CD14-positive monocyte (primary cell): ENCODE measurements around the gene FTL. TPM values are rescaled to one million over a fixed set of nuclear protein-coding genes. Genes with fewer than 3 reads are reported as not detected.

Experiments used
- DNase-seq, 3 donors: peaks; one replicate each; pipeline ENCODE4 v3.0.0-alpha.2; 2011 to 2022
- H2AFZ ChIP-seq: 2 replicates; pipeline ENCODE4 v1.6.0; 2012; ENCODE audit warnings: mild to moderate bottlenecking, low read depth, low read length, inconsistent platforms; ENCODE audit not compliant: insufficient read depth, poor library complexity, severe bottlenecking
- H3K27ac ChIP-seq, 2 donors: 1 replicate in 1 of 2; 2 replicates in 1 of 2; pipeline ENCODE4 v1.5.1; 2012 to 2013; ENCODE audit warnings: low read length in 2 of 2, control low read depth in 1 of 2, inconsistent platforms in 1 of 2, low read depth in 1 of 2, mild to moderate bottlenecking in 1 of 2
- H3K27me3 ChIP-seq, 2 donors: one replicate each; pipeline versions ENCODE4 v1.6.0 to v1.6.1; 2011 to 2013; ENCODE audit warnings: low read length in 2 of 2; ENCODE audit not compliant: control insufficient read depth in 2 of 2, insufficient read depth in 2 of 2
- H3K36me3 ChIP-seq, 2 donors: replicated peaks in 1 of 2; 1 replicate in 1 of 2; 2 replicates in 1 of 2; pipeline versions ENCODE4 v1.5.1 to v1.6.1; 2012 to 2013; ENCODE audit warnings: low read length in 2 of 2, control low read depth in 1 of 2, inconsistent platforms in 1 of 2, mild to moderate bottlenecking in 1 of 2; ENCODE audit not compliant: insufficient read depth in 2 of 2, control insufficient read depth in 1 of 2
- H3K4me1 ChIP-seq, 2 donors: 1 replicate in 1 of 2; 2 replicates in 1 of 2; pipeline versions ENCODE4 v1.5.1 to v1.6.1; 2012 to 2013; ENCODE audit warnings: low read length in 2 of 2, control low read depth in 1 of 2, inconsistent platforms in 1 of 2, mild to moderate bottlenecking in 1 of 2, moderate library complexity in 1 of 2; ENCODE audit not compliant: insufficient read depth in 2 of 2, control insufficient read depth in 1 of 2
- H3K4me2 ChIP-seq: replicated peaks from 2 replicates; pipeline ENCODE3; 2012; ENCODE audit warnings: low read length, moderate library complexity, mild to moderate bottlenecking; ENCODE audit not compliant: poor library complexity, severe bottlenecking; ENCODE audit errors: extremely low read depth
- H3K4me3 ChIP-seq, 3 experiments: fragments of 200-600 bp in 1 of 3; sonication (generic) in 1 of 3; replicated peaks in 1 of 3; 1 replicate in 2 of 3; 2 replicates in 1 of 3; pipeline ENCODE4 v1.5.1; 2011 to 2013; ENCODE audit warnings: low read length in 3 of 3, mild to moderate bottlenecking in 3 of 3, control low read depth in 2 of 3, low read depth in 2 of 3, inconsistent platforms in 1 of 3, moderate library complexity in 1 of 3
- H3K79me2 ChIP-seq: 2 replicates; pipeline ENCODE4 v1.6.0; 2012; ENCODE audit warnings: mild to moderate bottlenecking, control low read depth, inconsistent platforms, low read length, moderate library complexity; ENCODE audit not compliant: insufficient read depth
- H3K9ac ChIP-seq: 2 replicates; pipeline ENCODE4 v1.6.0; 2017; ENCODE audit warnings: low read length, mild to moderate bottlenecking; ENCODE audit not compliant: insufficient read depth, poor library complexity, severe bottlenecking
- H3K9me3 ChIP-seq, 2 donors: replicated peaks in 1 of 2; 1 replicate in 1 of 2; 2 replicates in 1 of 2; pipeline versions ENCODE4 v1.5.1 to v1.6.1; 2012 to 2013; ENCODE audit warnings: low read length in 2 of 2, control low read depth in 1 of 2; ENCODE audit not compliant: control insufficient read depth in 1 of 2, insufficient read depth in 1 of 2
- H4K20me1 ChIP-seq: 2 replicates; pipeline ENCODE4 v1.6.0; 2012; ENCODE audit warnings: mild to moderate bottlenecking, low read length, control low read depth, moderate library complexity; ENCODE audit not compliant: insufficient read depth
- H3K27ac Mint-ChIP-seq, 7 donors: one replicate each; pipeline ENCODE4 v1.8.0; 2020; ENCODE audit warnings: mild to moderate bottlenecking in 7 of 7, mixed read lengths in 7 of 7, moderate library complexity in 6 of 7, inconsistent platforms in 2 of 7
- H3K27me3 Mint-ChIP-seq, 3 donors: one replicate each; pipeline ENCODE4 v1.8.0; 2021 to 2022; ENCODE audit warnings: low read depth in 3 of 3, mild to moderate bottlenecking in 3 of 3, mixed read lengths in 3 of 3, moderate library complexity in 3 of 3, inconsistent platforms in 1 of 3
- H3K36me3 Mint-ChIP-seq, 2 donors: one replicate each; pipeline ENCODE4 v1.8.0; 2020; ENCODE audit warnings: mixed read lengths in 2 of 2, inconsistent platforms in 1 of 2, mild to moderate bottlenecking in 1 of 2
- H3K4me1 Mint-ChIP-seq: one replicate; pipeline ENCODE4 v1.8.0; 2020; ENCODE audit warnings: mild to moderate bottlenecking, mixed read lengths
- H3K4me3 Mint-ChIP-seq, 2 donors: one replicate each; pipeline ENCODE4 v1.8.0; 2020; ENCODE audit warnings: mild to moderate bottlenecking in 2 of 2, mixed read lengths in 2 of 2, moderate library complexity in 1 of 2
- H3K9me3 Mint-ChIP-seq, 7 donors: one replicate each; pipeline ENCODE4 v1.8.0; 2020 to 2022; ENCODE audit warnings: mixed read lengths in 7 of 7, mild to moderate bottlenecking in 6 of 7, moderate library complexity in 6 of 7, inconsistent platforms in 2 of 7
- CTCF ChIP-seq: fragments of 200-600 bp; IDR thresholded peaks from one replicate; pipeline ENCODE4 v1.8.0; 2022; ENCODE audit warnings: antibody characterized with exemption, mild to moderate bottlenecking
- WGBS: methylation state at CpG from one replicate; pipeline ENCODE4 v1.1.5; 2013; ENCODE audit warnings: missing lambda C conversion rate; ENCODE audit not compliant: insufficient coverage; 5-methylcytosine and 5-hydroxymethylcytosine counted together
- intact Hi-C, 2 donors: fragments of 100-400 bp; cut with micrococcal nuclease; formaldehyde crosslinking; loops; one replicate each; pipeline versions ENCODE4 v1.15.0 to v1.15.1; 2023
- polyA plus RNA-seq, 3 donors: library from polyadenylated mRNA; depleted of rRNA in 1 of 3; unstranded in 2 of 3; stranded (reverse) in 1 of 3; fragments of 300-500 nt in 2 of 3; fragments of >200 nt in 1 of 3; fragmentation: Illumina TruSeq in 2 of 3; gene quantifications; 1 replicate in 2 of 3; 2 replicates in 1 of 3; pipeline ENCODE4 v1.2.3, GENCODE V29; 2012 to 2021

The FTL gene
- polyA plus RNA-seq, 3 donors, result 4,468 to 26,681 (median 23,650) TPM

- Mint-ChIP-seq H3K27me3 (peaks cover 18 to 22% (median 20%) of the 10 kb centered on the region in 3 donors), H3K9me3 (peaks cover 0 to 22% (median 14%) of the 10 kb centered on the region in 7 donors), H3K4me3 (no peak overlapping the region), H3K4me1 (peaks cover 11% of the 10 kb centered on the region), H3K36me3 (no peaks in the 10 kb centered on the region), H3K27ac (no peak overlapping the region)
- 88% methylated on average over 2 of the region's 7 CpGs for WGBS
- Histone ChIP-seq H3K4me1 (peaks cover 6 to 14% of the 10 kb centered on the region in 2 donors), H4K20me1 (no peaks in the 10 kb centered on the region), H3K27ac (no peak overlapping the region), H3K79me2 (no peaks in the 10 kb centered on the region), H3K4me2 (no peak overlapping the region), H3K9ac (no peak overlapping the region), H3K36me3 (no peaks in the 10 kb centered on the region), H3K27me3 (peaks cover 3 to 12% of the 10 kb centered on the region in 2 donors), H3K4me3 (no peak overlapping the region), H2AFZ (no peak overlapping the region), H3K9me3 (peaks cover 4 to 11% of the 10 kb centered on the region in 2 donors)
- intact Hi-C loops, result no loop called here
- DNase-seq, result no peak
- no peak for TF ChIP-seq CTCF
These were observed 26.9 kb upstream of the FTL start for GRCh38 chr19:48938256-48938655.

GRCh38 chr19:48940902-48941301 lies 24.2 kb upstream of the FTL start:
- Mint-ChIP-seq H3K4me1 (peaks cover 4% of the 10 kb centered on the region), H3K27ac (no peak overlapping the region), H3K36me3 (no peaks in the 10 kb centered on the region), H3K27me3 (peaks cover 0 to 8% (median 6%) of the 10 kb centered on the region in 3 donors), H3K9me3 (peaks cover 0 to 18% (median 14%) of the 10 kb centered on the region in 7 donors), H3K4me3 (no peak overlapping the region)
- Histone ChIP-seq H2AFZ (no peak overlapping the region), H3K27me3 (no peaks in the 10 kb centered on the region), H3K4me2 (no peak overlapping the region), H3K36me3 (no peaks in the 10 kb centered on the region), H3K4me3 (no peak overlapping the region), H3K4me1 (peaks cover 0 to 4% of the 10 kb centered on the region in 2 donors), H3K27ac (no peak overlapping the region), H3K9me3 (peaks cover 4 to 11% of the 10 kb centered on the region in 2 donors), H3K9ac (no peak overlapping the region), H4K20me1 (no peaks in the 10 kb centered on the region), H3K79me2 (no peaks in the 10 kb centered on the region)
- DNase-seq, result no peak
- 94% methylated on average over 2 of the region's 5 CpGs for WGBS
- no peak for TF ChIP-seq CTCF
- intact Hi-C loops, result no loop called here
